GM21717 (cell line): ENCODE results near the gene CDCP1.

Experiments
- ATAC-seq: cut with Tn5 transposase; IDR thresholded peaks from one replicate; pipeline ENCODE4 v1.9.1; 2021; ENCODE audit warnings: mild to moderate bottlenecking, moderate library complexity; ENCODE audit not compliant: unreplicated experiment

The CDCP1 gene

GRCh38 chr3:45118615-45119071 lies 27.5 kb downstream of the CDCP1 start:
- ATAC-seq = no peak

- no peak for ATAC-seq
These were observed 29.8 kb downstream of the CDCP1 start for GRCh38 chr3:45116350-45116749.

GRCh38 chr3:45113625-45114050 lies 32.5 kb downstream of the CDCP1 start:
- ATAC-seq = no peak

GRCh38 chr3:45112939-45113338 lies 33.2 kb downstream of the CDCP1 start:
- no peak for ATAC-seq

GRCh38 chr3:45110509-45110833 lies 35.7 kb downstream of the CDCP1 start:
- no peak for ATAC-seq

GRCh38 chr3:45109771-45110508 lies 36.2 kb downstream of the CDCP1 start:
- no peak for ATAC-seq

GRCh38 chr3:45106874-45107273 lies 39.3 kb downstream of the CDCP1 start:
- ATAC-seq = no peak

DNA sequence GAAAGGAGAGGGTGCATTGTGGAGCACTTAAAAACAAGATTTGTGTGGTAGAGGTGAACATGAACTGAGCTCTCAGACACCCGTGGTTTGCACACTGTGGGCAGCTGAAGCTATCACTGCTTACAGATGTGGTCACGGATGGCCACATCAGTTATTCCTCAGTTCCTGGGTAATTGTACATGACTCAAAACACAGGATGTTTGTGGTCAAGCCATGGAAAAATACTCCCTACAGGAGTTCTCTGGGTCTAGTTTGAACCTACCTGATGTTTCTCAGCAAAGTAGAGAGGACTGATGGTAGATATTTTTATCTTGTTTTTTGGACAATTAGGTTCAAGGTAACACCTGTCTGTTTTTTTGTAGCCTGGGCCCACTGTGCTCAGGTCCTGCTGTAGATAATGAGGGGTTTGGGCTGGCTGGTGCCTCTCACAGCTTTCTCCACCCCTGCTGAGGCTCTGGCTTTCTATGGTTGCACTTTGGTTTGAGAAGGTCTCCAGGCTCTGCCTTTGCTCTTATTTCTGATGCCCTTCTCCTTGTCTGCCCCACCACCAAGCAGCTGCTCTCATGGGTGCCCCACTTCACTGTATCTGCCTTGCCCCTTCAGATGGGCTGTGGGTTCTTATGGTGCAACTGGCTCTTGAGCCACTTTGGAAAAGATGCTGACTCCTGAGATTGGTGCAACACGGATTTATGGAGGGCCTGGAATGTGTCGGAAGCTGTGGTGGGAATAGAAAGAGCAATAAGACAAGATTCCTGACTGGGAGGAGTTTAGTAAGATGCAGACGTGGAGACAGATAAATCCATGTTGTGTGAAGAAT lies 40.1 kb downstream of the CDCP1 start:
- ATAC-seq = no peak

DNA sequence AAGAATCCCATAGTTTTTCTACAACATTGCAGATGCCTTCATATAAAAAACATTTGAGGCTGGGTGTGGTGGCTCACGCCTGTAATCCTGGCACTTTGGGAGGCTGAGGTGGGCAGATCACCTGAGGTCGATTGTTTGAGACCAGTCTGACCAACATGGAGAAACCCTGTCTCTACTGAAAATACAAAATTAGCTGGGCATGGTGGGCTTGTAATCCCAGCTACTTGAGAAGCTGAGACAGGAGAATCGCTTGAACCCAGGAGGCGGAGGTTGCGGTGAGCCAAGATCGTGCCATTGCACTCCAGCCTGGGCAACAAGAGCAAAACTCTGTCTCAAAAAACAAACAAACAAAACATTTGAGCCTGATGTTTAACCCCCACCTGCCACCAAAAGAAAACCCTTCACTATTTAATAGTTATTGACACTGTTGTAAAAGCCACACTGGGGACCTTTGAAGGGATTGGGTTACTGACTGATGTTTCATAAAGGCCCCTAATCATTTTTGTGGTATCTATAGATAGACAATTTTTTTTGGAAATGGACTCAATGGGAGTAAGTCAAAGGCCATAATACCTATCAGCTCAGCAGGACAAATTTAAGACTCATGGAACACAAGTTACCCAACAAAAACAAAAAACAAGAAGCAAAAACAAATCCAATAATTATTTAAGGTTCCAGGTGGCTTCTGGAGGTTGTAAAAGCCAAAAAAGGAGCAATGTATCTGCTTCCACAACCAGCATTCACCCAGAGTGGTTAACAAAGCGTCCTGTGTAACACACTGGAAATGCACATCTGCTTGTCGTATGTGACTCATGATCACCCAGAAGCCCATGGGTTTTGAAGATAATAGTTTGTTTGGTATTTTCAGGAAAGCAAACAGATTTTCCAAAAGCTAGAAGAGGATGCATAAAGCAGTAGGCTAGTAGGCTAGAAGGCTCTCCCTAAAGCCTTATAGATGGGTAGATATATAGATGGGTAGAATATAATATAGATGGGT lies 41.2 kb downstream of the CDCP1 start:
- no peak for ATAC-seq

DNA sequence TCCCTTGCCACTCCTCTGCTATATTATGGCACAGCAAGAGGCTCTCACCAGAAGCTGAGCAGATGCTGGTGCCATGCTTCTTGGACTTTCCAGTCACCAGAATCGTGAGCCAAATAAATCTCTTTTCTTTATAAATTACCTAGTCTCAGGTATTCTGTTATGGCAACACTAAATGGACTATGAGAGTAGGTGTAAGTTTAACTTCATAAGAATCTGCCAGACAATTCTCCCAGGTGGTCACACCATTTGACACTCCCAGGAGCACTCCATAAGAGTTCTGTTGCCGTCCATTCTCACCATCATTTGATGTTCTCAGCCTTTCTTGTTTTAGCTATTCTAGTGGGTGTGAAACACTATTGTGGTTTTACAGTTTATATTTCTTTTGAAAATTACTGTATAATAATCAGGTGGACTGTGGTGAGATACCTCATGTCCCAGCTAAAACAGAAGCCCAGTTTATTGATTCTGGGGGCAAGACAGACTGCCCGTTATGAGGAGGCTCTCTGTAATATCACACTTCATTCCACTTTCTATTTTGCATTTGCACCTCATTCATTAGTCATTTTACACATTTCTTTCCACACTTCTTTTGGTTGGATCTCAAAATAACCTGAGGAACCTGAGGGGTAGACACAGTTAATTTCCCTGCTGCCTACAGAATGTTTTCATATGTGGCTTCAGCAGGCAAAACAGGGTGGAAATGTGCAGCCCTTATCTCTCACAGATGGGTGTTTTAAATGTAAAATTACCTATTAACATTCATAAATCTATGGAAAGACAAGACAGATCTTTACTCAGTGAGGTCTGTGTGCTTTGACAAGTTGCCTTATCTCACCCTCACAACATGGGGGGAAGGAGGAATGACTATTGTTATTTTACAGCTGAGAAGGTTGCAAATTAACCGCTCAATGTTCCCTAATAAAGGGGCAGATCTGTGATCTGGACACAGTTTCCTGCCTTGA lies 42.1 kb downstream of the CDCP1 start:
- ATAC-seq = no peak

DNA sequence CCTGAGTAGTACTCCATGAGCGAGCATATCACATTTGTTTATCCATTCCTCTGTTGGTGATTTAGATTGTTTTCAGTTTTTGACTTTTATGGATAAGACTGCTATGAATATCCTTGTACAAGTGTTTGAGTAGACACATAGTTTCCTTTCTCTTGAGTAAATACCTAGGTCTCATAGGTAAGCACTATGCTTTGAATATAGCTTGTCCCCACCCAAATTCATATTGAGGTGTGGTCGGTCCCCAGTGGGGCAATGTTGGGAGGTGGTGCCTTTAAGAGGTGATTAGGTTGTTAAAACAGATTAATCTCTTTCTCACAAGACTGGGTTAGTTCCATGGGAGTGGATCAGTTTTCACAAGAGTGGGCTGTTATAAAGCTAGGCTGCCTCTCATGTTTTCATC lies 42.8 kb downstream of the CDCP1 start:
- ATAC-seq = no peak

GRCh38 chr3:45100981-45101407 lies 45.2 kb downstream of the CDCP1 start:
- ATAC-seq = no peak

GRCh38 chr3:45098310-45098709 lies 47.9 kb downstream of the CDCP1 start:
- ATAC-seq = no peak

- no peak for ATAC-seq
These were observed 48.8 kb downstream of the CDCP1 start for GRCh38 chr3:45097296-45097883.

DNA sequence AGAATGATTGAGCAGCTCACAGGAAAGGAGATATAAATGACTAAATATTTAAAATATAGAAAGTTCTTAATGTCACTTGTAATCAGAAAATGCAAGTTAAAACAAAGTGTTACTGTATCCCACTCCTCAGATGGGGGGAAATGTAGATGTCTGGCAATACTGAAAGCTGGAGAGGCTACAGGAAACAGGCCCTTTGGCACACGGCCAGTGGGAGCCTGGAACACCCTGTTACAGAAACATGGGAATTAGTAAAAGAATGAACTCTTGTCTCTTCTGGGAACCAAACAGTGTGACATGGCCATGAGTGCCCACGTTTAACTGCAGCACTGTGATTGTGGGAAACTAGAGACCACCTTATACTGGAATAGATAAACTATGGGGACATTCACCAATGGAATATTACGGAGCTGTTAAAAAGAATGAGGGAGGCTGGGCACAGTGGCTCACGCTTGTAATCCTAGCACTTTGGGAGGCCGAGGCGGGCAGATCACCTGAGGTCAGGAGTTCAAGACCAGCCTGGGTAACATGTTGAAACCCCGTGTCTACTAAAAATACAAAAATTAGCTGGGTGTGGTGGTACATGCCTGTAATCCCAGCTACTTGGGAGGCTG lies 50.2 kb downstream of the CDCP1 start:
- ATAC-seq = no peak

DNA sequence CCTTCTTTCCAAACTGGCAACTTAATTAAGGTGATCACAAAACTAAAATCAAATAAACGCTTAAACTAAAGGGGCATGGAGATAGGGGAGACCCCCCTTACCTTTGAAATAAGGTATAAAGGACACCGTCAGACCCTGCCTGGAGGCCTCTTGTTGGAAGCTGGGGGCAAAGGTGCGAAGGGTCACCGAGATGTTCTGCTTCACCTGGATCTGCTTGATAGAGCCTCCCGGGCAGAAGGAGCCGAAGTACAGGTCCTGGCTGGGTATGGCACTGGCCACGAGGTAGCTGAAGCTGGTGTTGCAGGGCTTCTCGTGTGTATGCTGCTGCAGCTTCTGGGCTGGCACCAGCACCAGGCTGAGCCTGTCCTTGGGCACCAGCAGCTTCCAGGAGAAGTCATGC lies 53.0 kb downstream of the CDCP1 start:
- ATAC-seq = no peak

GRCh38 chr3:45092132-45093031 lies 53.8 kb downstream of the CDCP1 start:
- ATAC-seq = no peak

GRCh38 chr3:45090855-45091254 lies 55.3 kb downstream of the CDCP1 start:
- ATAC-seq = no peak
